Stimulated activated CD4-positive, alpha-beta T cell treated with anti-CD3 and anti-CD28 coated beads, Interleukin-1b, Interleukin-23, amount 100 ng/mL, for 4 hours (primary cell): ENCODE results near the gene PNLDC1.
"Not testable (repeated sequence)": the region's sequence is repeated elsewhere in the genome, so short reads cannot be mapped to it uniquely, and the experiment has no call there.

Source experiments
- DNase-seq, 2 donors: peaks; one replicate each; pipeline ENCODE4 v3.0.0-alpha.2; 2020; ENCODE audit warnings: low read depth in 2 of 2

Gene PNLDC1

DNA sequence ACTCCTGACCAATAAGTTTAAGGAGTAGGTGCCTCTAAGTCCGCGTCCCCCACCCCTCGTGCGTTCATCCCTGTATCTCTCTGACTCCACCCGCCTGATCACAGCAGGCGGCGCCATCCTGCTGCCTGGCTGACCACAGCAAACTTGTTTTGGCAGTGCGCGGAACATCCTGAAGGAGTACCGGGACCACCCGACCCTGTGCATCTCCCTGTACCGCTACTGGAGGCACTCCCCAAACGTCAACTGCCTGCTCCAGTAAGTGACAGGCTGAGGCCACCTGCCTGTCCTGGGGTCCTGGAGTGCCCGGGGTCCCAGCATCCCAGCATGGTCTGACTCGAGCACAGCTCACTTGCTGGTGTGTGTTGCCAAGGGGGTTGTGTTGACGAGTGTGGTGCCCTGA, 19.0 kb downstream of the PNLDC1 start:
- DNase-seq, result no peak

DNA sequence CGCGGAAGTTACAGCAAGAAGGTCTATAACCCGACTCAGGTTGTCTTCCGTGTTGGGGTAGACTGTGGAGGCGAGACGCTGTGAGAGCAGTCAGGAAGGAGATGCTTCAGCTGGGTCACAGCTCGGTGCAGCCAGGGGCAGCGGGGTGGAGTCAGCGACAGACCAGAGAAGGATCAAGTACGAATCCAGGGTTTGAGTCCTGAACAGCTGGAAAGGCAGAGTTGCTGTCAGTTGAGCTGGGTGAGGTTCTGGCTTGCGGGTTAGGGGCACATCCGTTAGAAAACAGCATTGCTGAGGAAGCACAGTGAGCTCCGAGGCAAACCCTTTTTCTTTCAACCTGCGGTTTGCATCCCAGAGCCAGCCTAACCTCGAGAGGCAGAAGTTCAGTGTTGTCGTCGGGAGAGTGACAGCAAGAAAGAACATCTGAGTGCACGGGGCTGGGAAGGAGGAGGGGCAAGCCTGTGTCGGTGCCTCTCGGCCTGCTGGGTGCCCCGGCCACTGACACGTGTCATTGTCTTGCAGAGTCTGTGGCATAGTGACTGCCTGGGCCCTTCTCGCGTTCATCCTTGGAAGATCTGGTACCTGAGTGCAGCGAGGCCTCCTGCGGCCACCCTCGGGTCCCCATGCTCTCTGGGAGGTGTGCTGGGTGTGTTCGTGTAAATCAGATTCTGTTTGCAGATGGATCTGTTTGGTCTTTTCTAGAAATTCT, 20.0 kb downstream of the PNLDC1 start:
- DNase-seq, result peak in 1 of 2 donors; percentile 19

DNA sequence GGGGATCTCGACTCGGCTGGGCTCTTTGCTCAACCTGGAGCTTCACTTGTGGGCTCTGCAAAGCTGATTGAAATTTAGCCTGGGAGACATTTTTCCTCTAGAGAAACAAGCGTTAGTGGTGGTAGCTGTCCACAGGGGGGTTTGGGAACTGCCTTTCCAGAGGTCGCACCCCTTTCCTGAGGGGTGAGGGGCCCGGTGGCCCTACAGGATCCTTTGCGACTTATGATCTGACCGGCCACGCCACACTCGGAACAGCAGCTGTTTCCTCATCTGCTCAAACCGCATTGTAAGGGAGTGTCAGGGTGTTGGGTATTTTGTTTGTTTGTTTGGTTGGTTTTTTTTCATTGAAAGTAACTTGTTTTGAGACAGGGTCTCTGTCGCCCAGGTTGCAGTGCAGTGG, 21.0 kb downstream of the PNLDC1 start:
- no peak for DNase-seq

DNA sequence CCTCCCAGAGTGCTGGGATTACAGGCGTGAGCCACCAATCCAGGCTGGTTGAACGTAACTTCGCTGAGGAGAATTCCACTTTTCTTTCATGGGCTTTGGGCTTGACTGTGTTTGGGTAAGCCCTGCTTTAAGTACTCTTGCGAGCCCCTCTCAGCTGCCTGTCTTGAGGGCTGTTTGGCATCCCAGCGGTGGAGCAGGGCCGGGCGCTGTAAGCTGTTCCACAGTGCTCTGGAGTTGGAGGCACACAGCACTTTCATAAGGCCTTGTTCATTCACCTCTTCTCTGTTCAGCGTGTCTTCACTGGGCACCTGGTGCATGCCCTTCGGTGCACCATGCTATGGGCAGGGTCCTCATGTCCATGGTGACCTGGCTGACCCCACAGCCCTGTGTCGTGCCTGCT, 21.6 kb downstream of the PNLDC1 start:
- DNase-seq, result no peak

DNA sequence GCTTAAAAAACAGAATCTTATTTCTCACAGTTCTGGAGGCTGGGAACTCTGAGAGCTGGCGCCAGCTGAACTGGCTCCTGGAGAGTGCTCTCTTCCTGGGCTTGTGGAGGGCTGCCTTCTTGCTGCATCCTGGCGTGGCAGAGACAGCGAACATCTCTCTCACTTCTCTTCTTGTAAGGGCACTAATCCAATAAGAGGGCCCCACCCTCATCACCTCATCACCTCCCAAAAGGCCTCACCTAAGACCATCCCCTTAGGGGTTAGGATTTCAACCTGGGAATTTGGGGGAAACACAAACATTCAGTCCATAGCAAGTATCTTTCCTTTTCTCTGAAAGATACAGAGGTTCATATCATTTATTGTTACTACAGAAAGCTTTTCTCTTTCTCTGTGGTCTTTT, 23.9 kb downstream of the PNLDC1 start:
- no peak for DNase-seq

DNA sequence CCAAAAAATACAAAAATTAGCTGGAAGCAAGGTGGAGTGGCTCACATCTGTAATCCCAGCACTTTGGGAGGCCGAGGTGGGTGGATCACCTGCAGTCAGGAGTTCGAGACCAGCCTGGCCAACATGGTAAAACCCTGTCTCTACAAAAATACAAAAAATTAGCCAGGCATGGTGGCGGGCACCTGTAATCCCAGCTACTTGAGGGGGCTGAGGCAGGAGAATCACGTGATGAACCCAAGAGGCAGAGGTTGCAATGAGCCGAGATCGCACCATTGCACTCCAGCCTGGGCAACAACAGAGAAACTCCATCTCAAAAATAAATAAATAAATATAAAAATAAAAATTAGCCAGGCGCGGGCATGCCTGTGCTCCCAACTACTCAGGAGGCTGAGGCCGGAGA, 24.6 kb downstream of the PNLDC1 start:
- not testable (repeated sequence) for DNase-seq

DNA sequence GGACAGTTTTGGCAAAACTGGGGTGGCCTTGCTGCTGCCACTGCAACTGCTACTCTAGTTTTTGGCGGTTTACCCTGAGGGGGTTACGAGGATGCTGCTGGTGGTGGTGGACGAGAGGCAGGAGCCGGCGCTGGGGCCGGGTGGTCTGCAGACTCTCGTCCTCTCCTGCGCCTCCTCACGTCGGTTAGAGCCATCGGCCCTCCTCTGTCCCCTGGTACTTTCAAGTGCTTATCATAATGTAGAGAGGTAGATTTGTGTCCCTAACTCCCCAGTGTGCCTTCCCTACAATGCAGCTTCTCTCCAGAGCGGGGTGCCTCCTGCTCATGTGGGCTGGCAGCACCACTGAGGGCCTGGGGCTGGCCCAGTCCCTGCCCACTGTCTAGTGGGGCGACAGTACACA, 25.9 kb downstream of the PNLDC1 start:
- no peak for DNase-seq

DNA sequence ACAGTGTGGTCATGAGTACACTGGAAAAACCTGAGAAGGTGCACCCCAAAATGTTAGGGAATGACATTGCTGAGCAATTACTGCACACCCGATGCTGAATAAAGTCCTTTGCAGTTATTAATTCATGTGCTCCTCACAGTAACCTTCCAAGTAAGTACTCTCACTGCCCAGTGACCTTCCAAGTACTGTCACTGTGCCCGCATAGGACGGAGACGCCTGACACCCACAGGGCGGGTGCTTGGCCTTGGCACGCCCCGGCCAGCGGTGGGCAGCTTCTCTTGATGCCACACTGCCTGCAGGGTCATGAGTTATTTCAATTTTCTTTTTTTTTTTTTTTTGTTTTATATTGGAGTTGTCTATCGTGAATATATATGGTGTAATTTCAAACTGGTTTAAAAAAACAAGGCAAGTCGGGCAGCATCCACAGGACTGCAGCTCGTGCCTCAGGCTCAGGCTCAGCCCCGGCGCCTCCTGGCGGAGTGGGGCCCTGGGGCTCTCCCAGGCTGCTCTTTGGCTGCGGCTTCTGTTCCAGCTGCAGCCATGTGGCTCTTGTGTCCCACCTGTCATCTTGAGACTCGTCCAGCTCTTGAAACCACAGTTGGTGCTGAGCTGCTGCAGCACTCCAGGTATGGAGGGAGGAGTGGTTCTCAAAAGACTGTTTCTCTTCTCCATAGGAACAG, 27.0 kb downstream of the PNLDC1 start:
- no peak for DNase-seq

DNA sequence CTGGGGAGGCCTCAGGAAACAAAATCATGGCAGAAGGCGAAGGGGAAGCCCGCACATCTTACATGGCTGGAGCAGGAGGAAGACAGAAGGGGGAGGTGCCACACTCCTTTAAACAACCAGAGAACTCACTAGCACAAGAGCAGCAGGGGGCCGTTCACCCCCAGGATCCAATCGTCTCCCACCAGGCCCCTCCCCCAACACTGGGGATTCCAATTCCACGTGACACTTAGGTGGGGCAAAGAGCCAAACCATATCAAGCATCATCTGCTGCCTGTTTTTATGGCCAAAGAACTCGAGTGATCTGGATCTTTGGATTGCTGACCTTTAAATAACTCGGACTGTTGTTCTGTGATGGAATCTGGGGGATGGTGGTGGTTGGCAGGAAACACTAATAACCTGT, 28.0 kb downstream of the PNLDC1 start:
- no peak for DNase-seq

DNA sequence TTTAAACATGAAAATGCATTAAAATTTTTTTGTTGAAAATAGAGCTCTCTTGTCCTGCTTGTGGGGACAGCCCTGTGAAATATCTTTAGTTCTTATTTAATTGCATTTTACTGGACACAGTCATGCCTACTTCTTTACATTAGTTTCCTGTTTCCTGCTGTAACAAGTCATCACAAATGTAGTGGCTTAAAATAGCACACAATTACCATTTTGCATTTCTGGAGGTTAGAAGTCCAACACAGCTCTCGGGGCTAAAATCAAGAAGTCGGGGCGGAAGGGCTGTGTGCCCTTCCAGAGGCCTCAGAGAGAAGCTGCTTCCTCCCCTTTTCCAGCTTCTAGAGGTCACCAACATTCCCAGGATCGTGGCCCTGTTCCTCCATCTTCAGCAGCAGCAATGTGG, 29.4 kb downstream of the PNLDC1 start:
- DNase-seq, result no peak

DNA sequence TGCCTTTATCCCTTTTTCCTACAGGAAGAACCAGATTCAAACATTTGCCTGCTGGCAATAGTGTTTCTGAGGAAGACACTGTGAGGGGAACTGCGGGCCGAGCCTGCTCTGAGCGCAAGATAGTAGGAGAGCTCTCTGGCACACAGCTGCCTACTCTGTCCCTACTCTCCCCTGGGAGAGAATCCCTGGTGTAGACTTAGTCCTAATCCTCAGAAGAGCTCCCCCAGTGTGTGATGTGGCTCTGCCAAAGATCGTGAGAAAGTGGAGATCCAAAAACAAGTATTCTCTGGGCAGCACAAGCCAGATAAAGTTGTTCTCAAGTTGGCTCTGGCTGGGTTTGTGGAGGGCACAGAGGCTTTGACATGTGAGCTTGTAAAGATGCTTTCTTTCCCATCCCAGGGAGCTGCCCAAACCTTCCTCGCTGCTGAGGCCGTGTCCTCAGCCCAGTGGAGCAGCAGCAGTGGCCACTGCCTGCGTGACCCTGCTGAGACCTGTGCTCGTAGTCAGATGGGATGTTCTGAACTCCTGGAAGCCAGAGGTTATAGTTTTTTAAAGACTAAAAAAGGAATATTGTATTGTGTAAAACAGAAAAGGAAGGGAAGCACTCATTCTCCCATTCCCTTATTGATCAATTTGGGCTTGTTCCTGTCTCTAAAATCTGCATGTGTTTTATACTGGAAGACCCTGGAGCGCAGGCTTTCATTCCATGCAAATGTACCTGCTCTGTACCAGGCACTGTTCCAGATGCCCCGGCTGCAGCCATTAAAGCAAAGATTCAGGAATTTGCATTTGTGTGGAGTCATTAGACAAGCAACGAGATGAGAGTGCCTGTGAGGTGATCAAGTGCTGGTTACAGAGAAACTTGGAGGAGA, 30.7 kb downstream of the PNLDC1 start:
- DNase-seq, result no peak

DNA sequence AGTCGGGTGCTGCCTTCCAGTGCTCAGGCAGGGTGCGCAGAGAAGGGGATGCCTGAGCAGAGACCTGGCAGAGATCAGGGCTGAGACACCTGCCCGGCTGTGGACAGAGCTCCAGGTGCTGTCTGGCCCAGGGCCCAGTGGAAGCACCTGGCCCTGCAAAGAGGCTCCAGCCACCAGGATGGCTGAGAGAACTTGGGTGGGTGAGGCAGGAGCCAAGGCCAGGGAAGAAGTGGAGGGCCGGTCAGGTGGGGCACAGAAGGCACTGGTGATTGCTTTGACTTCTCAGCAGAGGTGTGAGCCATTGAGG, 31.2 kb downstream of the PNLDC1 start:
- DNase-seq, result no peak

DNA sequence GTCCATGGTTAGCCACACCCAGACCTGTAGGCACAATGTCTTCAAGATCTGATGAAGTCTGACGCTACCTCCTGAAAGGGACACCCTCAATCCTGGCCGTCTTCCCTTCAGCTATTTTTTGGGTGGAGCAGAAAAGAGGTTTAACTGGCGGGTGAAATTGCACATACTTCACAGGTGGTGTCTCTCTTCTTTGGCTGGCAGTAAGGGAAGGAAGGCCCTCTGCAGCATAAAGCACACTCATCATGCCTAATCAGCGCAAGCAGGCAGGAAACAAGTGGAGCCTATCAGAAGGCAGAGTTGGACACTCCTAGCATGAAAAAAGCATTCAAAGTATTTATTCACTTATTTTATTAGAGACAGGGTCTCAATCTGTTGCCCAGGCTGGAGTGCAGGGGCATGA, 32.9 kb downstream of the PNLDC1 start:
- DNase-seq, result no peak

DNA sequence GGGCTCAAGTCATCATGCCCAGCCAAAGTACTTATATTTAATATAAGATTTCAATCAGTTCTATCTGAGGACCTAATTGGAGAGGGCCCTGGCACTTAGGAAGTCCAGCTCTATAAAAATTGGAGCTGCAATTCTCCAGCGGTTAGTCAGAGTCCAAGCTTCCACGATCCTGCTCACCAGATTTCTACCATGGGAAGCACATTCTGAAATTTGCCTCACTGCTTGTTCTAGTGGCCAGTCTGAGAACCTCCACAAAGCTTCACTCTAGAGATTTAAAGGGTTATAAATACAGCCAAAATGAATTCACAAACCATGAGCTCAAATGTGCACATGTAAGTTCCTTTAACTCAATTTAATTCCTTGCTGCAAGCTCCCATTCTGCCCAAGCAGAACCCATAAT, 33.5 kb downstream of the PNLDC1 start:
- DNase-seq, result no peak

DNA sequence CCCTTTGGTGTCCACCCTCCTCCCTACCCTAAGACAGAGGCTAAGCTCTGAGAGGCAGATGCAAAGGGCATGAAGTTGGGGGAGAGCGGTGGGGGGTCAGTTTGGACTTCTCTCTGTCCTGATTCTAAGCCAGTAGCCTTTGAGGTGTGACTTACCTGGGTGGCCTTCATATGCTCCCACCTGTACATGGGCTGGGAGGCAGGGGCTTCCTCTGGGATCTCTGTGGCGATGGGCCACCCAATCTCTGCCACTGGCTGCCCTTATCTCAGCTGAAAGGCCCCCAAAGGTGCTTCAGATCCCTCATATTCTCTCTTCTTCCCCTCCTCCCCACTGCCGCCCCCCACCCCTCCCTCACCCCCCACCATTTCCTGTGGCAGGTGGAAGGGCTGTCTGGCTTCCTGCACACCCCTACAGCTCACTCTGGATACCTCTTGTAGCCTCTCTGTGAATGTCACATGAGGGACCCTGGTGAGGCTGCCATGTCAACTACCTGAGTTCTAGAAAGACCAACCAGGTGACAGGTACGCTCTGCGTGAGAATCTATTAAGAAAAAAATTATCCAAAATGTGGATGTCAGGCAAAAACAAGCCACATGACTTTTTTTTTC, 34.0 kb downstream of the PNLDC1 start:
- DNase-seq, result no peak

DNA sequence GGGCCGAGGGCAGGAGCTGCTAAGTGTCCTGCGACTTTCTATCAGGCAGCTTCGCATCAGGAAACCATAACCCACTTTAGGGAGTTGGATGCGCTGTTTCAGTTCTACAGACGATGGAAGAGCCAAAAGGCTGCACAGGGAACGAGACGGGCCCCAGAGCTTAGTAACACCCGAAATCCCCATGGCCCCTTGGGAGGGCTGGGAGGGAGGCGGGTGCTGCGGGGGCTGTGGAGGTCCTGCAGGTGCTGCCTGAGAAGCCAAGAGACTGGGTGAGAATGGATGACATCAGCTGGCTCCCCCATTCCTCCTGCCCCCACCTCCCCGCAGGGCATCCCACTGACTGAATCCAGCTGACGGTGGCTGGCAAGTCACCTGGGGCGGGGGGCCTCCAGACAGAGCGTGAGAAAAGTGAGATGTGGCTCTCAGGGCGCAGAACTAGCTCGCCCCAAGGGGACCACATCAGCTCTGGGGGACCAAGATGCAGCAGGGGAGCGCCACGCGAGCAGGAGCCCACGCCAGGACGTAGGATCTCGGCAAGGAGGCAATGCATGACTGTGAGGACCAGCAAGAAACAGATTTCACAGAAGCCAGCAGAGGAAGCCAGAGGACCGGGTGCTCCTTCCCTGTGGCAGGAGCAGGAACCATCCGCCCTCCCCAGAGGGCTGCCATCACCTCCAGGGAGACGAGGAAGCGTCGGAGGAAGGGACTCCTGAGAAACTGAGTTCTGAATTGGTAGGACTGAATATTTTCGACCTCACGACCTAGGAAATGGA, 36.8 kb downstream of the PNLDC1 start:
- DNase-seq, result no peak

DNA sequence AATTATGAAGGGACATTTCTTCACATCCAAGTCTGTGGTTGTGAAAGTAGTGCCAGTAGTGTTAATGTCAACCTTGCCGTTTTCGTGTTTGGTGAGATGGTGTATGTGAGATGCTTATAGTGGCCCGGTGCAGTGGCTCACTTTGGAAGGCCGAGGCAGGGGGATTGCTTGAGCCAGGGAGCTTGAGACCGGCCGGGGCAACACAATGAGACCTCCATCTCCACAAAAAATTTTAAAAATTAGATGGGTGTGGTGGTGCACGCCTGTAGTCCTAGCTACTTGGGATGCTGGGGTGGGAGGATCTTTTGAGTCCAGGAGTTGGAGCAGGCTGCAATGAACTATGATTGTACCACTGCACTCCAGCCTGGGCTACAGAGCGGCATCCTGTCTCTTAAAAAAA, 37.4 kb downstream of the PNLDC1 start:
- no peak for DNase-seq

DNA sequence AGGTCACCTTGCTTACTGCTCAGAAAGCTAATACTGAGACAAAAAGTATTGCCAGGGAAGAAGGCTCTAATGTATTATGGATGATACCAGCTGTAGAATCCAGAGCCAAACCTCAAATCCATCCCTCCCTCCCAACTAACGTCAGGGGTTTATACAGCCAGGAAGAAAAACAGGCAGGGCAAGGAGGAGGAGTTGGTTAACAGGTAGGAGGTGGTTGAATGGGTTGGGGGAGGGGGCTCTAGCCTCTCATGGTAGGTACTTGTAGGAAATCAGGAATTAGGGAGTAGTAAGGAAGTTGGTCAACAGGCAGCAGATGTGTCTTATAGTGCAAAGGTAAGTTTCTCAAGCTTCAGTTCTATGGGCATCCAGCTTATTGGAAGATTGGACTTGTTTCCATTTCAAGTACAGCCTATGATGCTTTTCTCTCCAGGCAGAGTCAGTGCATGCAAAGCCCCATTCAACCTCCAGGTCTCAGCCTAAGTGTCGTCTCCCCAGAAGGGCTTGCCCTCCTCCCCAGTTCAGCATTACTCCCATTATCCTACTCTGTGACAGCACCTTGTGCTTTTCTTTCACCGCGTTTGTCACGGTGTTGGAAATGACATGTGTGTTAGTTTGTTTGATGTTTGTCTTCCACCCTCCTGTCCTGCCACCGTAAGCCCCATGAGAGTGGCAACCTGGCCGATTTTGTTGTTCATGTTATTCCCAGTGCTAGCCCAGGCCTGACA, 38.1 kb downstream of the PNLDC1 start:
- no peak for DNase-seq

DNA sequence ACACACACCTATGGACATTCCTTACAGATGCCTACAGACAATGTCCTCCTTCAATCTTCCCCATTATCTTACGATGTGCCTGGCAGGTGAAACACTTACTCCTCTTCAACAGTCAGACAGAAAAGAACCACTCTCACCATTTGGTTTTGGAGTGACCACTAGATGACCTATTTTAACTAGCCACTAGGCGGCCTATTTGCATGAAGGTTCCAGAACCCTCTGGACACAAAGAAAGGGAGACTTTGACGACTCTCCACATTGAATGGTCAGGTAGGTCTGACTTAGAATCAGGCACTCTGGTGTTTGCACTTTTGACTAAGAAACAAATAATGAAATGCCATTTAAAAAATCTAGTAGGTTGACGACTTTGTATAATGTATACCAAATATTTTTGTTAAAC, 42.0 kb downstream of the PNLDC1 start:
- no peak for DNase-seq

DNA sequence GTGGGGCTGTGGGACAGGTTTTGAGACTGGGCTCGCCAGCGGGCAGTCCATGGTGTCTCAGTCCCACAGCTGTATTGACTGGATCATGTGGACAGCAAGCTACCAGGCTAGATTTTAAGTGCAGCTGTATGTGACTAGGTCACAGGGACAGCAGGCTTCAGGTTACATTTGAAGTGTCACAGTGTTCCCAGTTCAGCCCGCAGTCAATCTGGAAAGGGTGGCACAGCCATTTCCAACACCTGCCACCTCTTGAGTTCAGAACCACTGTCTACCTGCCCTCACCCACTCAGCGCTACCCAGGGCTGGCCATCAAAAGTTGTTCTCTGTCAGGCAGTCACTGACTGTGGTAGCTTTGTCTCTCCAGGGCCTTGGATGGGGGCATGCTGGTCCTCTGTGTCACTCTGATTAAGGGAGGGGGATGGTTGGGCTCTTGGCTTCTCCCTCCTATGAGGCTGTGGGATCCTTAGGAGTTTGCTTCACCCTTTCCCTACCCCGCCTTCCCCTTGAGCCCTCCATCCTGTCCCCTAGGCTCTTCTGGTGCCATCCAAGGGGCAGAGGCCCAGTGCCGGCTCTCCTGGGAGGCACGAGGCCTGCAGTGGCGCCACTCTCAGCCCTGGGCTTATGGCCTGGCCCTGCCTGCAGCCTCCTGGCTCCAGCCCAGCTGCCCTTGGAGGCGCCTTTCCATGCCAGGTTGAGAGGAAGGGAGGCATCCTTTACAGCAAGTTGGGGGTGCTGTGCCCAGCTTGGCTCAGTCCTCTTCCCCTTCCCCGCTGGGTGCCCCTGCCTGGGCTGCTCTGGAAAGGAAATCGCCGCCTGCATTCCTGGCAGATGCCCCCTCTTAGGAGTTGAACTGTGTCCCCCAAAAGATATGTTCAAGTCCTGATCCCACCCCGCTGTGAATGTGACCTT, 44.9 kb downstream of the PNLDC1 start:
- no peak for DNase-seq
